ENCODE data around the gene ASB1. TPM values are rescaled to one million over a fixed set of nuclear protein-coding genes. Genes with fewer than 3 reads are reported as not detected.

ASB1 gene
- total and polyA plus RNA-seq, 2 of the 13 experiments (the other 11 are each of a cell fraction or from before 2014, with no cell fraction given) = 48.6 to 49.2 TPM

GRCh38 chr2:238449909-238450417 is 23.2 kb downstream of the ASB1 start (continued):
- TF ChIP-seq IKZF5 (CRISPR knock-in tag; IDR thresholded peaks at IDR 0.05) (peak; percentile 99), MEIS1 (CRISPR knock-in tag; IDR thresholded peaks at IDR 0.05; ENCODE audit: borderline replicate concordance) (peak; percentile 98; the same call in 1 of the 2 replicates), PLSCR1 (CRISPR knock-in tag; IDR thresholded peaks at IDR 0.05; ENCODE audit: borderline replicate concordance) (no peak; the same call in 1 of the 2 replicates), TAF1 (CRISPR knock-in tag; IDR thresholded peaks at IDR 0.05) (peak; percentile 30; the same call in 1 of the 2 replicates), CBFB (CRISPR knock-in tag; IDR thresholded peaks at IDR 0.05) (peak; percentile 93), ZNF530 (CRISPR knock-in tag; IDR thresholded peaks at IDR 0.05; ENCODE audit: low read depth) (no peak), ZNF878 (CRISPR knock-in tag; IDR thresholded peaks at IDR 0.05) (peak; percentile 96), ZNF383 (CRISPR knock-in tag; IDR thresholded peaks at IDR 0.05; ENCODE audit: borderline replicate concordance) (no peak), CREM (IDR thresholded peaks at IDR 0.05) (peak; percentile 82), CREM (CRISPR knock-in tag; IDR thresholded peaks at IDR 0.05) (no peak), POLR2AphosphoS5 (IDR thresholded peaks at IDR 0.05; ENCODE audit: low read depth, low read length) (no peak), ZSCAN5A (CRISPR knock-in tag; IDR thresholded peaks at IDR 0.05; ENCODE audit: borderline replicate concordance) (peak; percentile 90; the same call in 1 of the 2 replicates), PHF21A (CRISPR knock-in tag; IDR thresholded peaks at IDR 0.05) (peak; percentile 100), THAP9 (CRISPR knock-in tag; IDR thresholded peaks at IDR 0.05; ENCODE audit: borderline replicate concordance) (peak; percentile 50), PCBP2 (optimal IDR thresholded peaks at IDR 0.05; ENCODE audit: low read depth, low read length, poor library complexity, severe bottlenecking) (no peak), ZNF30 (CRISPR knock-in tag; IDR thresholded peaks at IDR 0.05) (no peak), ZNF660 (CRISPR knock-in tag; IDR thresholded peaks at IDR 0.05; ENCODE audit: borderline replicate concordance, low read depth) (no peak), ZNF850 (CRISPR knock-in tag; conservative IDR thresholded peaks at IDR 0.05) (no peak), CEBPZ (IDR thresholded peaks at IDR 0.05; ENCODE audit: low read length) (no peak), ZNF552 (CRISPR knock-in tag; IDR thresholded peaks at IDR 0.05; ENCODE audit: borderline replicate concordance) (0 out of 2 replicates have a peak, but pooled peaks have one; percentile 41), ZNF225 (CRISPR knock-in tag; IDR thresholded peaks at IDR 0.05) (no peak; the same call in 1 of the 2 replicates)

All from HepG2 (cell line).